PFSK-1 (cell line): ENCODE results near the gene ABCA5.

Experiments used
- FOXP2 ChIP-seq: optimal IDR thresholded peaks from 2 replicates; pipeline ENCODE3; 2011; ENCODE audit warnings: borderline replicate concordance, control low read depth, inconsistent platforms; ENCODE audit not compliant: insufficient read depth; ENCODE audit errors: extremely low read length, extremely low read depth
- POLR2AphosphoS5 ChIP-seq: IDR thresholded peaks from 2 replicates; pipeline ENCODE4 v1.6.1; 2012; ENCODE audit warnings: low read depth, mild to moderate bottlenecking, control low read depth, low read length, moderate library complexity
- SIN3A ChIP-seq: IDR thresholded peaks from 2 replicates; pipeline ENCODE4 v1.6.1; 2012; ENCODE audit warnings: mild to moderate bottlenecking, low read length, moderate library complexity, borderline replicate concordance; ENCODE audit not compliant: insufficient read depth
- TAF1 ChIP-seq: IDR thresholded peaks from 2 replicates; pipeline ENCODE4 v1.6.1; 2012; ENCODE audit warnings: low read length, control low read depth, borderline replicate concordance; ENCODE audit not compliant: insufficient read depth
- TF ChIP-seq, protein P1 (sequence below), 2 experiments: IDR thresholded peaks; 2 replicates each; pipeline versions ENCODE4 v1.6.1 to v1.8.0; 2011 to 2012; ENCODE audit warnings: low read depth in 2 of 2, low read length in 2 of 2, control low read depth in 1 of 2, inconsistent platforms in 1 of 2, mild to moderate bottlenecking in 1 of 2, moderate library complexity in 1 of 2; ENCODE audit not compliant: insufficient read depth in 1 of 2

The ABCA5 gene

DNA sequence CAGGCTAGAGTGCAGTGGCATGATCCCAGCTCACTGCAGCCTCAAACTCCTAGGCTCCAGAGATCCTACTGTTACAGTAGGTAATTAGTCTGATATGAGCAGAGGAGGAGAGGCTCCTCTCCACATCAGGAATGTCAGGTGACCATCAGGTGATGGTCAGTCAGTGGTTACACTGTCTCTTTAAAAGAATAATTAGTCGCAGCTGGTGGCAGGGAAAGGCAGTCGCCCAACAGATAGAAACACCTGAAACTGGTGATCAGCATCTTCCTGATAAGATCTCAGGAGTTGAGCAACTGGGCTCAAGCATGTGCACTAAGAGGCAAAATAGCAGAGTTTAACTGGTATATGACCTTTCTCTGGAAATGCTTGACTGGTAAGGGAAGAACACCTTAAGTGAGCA, 21.5 kb upstream of the ABCA5 start:
- TF ChIP-seq FOXP2 = no peak

DNA sequence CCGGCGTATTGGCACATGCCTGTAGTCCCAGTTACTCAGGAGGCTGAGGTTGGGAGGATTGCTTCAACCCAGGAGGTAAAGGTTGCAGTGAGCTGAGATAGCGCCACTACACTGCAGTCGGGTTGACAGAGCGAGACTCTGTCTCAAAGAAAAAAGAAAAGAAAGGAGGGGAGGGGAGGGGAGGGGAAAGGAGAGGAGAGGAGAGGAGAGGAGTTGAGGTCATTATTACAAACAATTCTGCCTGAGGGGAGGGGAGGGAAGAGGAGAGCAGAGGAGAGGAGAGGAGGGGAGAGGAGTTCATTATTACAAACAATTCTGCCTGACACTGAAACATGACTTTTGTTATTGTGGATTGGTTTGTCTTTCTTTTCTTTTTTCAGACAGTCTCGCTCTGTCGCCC, 19.8 kb upstream of the ABCA5 start:
- TF ChIP-seq SIN3A = no peak
- TF ChIP-seq, protein P1, sequence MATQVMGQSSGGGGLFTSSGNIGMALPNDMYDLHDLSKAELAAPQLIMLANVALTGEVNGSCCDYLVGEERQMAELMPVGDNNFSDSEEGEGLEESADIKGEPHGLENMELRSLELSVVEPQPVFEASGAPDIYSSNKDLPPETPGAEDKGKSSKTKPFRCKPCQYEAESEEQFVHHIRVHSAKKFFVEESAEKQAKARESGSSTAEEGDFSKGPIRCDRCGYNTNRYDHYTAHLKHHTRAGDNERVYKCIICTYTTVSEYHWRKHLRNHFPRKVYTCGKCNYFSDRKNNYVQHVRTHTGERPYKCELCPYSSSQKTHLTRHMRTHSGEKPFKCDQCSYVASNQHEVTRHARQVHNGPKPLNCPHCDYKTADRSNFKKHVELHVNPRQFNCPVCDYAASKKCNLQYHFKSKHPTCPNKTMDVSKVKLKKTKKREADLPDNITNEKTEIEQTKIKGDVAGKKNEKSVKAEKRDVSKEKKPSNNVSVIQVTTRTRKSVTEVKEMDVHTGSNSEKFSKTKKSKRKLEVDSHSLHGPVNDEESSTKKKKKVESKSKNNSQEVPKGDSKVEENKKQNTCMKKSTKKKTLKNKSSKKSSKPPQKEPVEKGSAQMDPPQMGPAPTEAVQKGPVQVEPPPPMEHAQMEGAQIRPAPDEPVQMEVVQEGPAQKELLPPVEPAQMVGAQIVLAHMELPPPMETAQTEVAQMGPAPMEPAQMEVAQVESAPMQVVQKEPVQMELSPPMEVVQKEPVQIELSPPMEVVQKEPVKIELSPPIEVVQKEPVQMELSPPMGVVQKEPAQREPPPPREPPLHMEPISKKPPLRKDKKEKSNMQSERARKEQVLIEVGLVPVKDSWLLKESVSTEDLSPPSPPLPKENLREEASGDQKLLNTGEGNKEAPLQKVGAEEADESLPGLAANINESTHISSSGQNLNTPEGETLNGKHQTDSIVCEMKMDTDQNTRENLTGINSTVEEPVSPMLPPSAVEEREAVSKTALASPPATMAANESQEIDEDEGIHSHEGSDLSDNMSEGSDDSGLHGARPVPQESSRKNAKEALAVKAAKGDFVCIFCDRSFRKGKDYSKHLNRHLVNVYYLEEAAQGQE (IDR thresholded peaks at IDR 0.05; ENCODE audit: insufficient read depth in 1 of 2, low read depth in 2 of 2, low read length in 2 of 2) = no peak
- no peak for TF ChIP-seq TAF1
- TF ChIP-seq FOXP2 = no peak
- TF ChIP-seq POLR2AphosphoS5 = no peak

DNA sequence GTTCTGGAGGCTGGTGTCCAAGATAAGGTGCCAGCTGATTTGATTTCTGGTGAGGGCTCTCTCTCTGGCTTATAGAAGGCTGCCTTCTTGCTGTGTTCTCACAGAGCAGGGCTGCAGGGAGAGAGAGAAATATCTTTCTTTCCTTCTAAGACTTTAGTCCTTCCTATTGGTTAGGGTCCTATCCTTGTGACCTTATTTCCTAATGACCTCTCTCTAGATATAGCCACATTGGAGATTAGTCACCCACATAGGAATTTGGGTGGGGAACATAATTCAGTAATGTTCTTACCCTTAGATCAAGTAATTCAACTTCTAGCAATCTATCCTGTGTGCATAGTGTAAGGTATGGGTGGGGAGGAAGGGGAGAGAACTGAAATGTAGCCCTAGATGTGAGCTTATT, 18.0 kb upstream of the ABCA5 start:
- no peak for TF ChIP-seq SIN3A
- TF ChIP-seq POLR2AphosphoS5 = no peak
- no peak for TF ChIP-seq FOXP2
- TF ChIP-seq, protein P1 (IDR thresholded peaks at IDR 0.05; ENCODE audit: insufficient read depth in 1 of 2, low read depth in 2 of 2, low read length in 2 of 2) = no peak
- no peak for TF ChIP-seq TAF1

DNA sequence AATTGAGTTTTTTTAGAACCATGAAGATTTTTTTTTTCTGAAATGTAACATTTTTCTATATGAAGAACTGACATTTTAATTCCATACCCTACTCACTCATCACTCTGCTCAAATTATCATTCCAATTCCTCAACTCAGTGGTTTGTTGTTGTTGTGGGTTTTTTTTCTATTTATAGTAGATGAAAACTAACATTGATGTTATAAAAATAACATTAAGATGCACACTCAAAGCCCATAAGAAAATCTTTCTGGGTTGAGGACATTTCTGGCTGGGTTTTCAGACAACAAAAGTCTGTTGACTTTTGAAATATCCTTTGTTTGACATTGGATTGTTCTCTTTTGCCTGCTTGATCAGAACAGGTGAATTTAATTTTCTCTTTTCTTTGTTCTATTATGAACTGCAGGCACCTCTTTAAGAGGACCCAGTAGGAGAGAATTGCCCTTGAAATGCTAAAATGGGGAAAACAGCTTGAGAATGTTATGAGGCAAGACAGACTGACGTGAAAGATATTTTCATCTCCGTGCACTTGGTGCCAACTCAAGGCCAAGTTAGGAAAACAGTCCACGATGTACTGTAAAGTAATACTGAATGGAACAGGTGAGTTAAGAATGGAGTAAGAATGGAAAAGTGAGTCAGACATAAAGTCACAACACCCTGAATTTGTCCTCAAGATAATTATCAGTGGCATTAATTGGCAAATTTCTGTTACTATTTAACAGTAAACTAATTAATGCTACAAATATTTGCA, 16.1 kb upstream of the ABCA5 start:
- no peak for TF ChIP-seq TAF1
- TF ChIP-seq POLR2AphosphoS5 = no peak
- no peak for TF ChIP-seq FOXP2
- TF ChIP-seq, protein P1 (IDR thresholded peaks at IDR 0.05; ENCODE audit: insufficient read depth in 1 of 2, low read depth in 2 of 2, low read length in 2 of 2) = no peak
- TF ChIP-seq SIN3A = no peak

DNA sequence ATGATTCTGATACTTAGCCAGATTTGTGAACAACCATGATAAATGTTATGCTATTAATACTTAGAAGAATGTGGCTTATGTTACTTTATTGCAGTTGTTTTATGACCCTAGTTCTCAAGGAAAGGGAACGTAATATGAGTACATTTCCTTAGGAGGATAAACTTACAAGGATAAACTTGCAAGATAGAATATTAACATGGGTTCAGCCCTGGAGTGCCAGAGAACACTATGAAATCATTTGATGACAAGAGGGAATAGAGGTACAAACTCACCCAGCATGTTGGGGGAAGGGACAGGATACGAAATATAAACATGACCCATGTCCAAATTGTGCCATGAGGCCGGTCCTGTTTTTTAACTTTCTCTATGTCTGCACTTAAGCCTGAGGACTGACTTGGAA, 13.0 kb upstream of the ABCA5 start:
- TF ChIP-seq SIN3A (no peak), TAF1 (no peak), POLR2AphosphoS5 (no peak), FOXP2 (no peak)
- TF ChIP-seq, protein P1 (IDR thresholded peaks at IDR 0.05; ENCODE audit: insufficient read depth in 1 of 2, low read depth in 2 of 2, low read length in 2 of 2) = no peak
